ENCODE results near the gene ZNF428.

The ZNF428 gene

GRCh38 chr19:43561139-43561970, 58.1 kb downstream of the ZNF428 start:
- DNase-seq = no peak

- no peak for DNase-seq
Observed at GRCh38 chr19:43560687-43561086, 58.7 kb downstream of the ZNF428 start.

Measured in NCI-H526 treated with DMSO at 0.1 percent for 48 hours (cell line).